Fibroblast of the aortic adventitia (primary cell): ENCODE results near the gene SLC25A1. TPM values are rescaled to one million over a fixed set of nuclear protein-coding genes. Genes with fewer than 3 reads are reported as not detected.
A peak's percentile ranks its signal among the peaks of the same experiment; 100 is the strongest.

ENCODE experiments used
- DNase-seq: peaks from one replicate; pipeline ENCODE4 v3.0.0-alpha.2; 2010; ENCODE audit warnings: low read depth
- H3K4me3 ChIP-seq: 2 replicates; pipeline ENCODE4 v1.5.1; 2011; ENCODE audit warnings: low read depth, mild to moderate bottlenecking, control low read depth, low read length, moderate library complexity
- total RNA-seq: library from RNA; depleted of rRNA; stranded (reverse); fragments of >200 nt; gene quantifications from 2 replicates; pipeline ENCODE4 v1.2.3, GENCODE V29; 2012; ENCODE audit warnings: low replicate concordance
- TF ChIP-seq, protein P1 (sequence below): IDR thresholded peaks from 2 replicates; pipeline ENCODE4 v1.5.1; 2011; ENCODE audit warnings: mild to moderate bottlenecking, low read length, control low read depth, inconsistent platforms; ENCODE audit not compliant: insufficient read depth

Gene SLC25A1
- total RNA-seq, 1 donor: 53.4 TPM

DNA sequence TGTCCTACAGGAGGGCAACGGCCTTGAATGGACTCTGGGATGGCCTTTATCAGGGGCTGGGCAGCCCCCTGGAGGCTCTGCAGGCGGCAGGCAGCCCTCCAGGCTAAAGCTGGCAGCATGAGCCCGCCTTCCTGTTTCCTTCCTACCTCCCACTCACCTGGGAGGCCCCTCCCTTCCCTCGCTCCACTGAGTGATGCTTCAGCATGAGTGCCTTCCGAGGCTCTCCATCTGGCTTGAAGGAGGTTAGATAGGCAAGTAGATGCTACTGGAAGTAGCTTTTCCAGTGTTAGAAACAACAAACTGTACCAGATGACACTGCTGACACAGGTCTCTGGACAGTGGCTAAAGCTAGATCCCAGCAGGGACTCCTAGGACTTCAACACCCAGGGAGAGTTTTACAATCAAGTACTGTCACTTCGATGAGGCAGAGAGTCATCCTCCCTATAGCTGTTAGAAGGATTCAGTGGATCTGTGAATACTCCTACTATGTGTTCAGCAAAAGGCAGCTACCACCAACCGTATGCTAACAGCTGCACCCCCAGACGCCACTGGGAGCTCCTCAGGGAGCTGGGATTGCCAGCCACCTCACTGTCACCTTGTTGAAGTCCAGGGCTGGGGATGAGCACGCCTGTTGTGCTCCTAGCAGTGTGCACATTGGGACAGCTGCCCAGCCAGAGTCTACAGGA, 4.1 kb upstream of the SLC25A1 start:
- TF ChIP-seq, protein P1, sequence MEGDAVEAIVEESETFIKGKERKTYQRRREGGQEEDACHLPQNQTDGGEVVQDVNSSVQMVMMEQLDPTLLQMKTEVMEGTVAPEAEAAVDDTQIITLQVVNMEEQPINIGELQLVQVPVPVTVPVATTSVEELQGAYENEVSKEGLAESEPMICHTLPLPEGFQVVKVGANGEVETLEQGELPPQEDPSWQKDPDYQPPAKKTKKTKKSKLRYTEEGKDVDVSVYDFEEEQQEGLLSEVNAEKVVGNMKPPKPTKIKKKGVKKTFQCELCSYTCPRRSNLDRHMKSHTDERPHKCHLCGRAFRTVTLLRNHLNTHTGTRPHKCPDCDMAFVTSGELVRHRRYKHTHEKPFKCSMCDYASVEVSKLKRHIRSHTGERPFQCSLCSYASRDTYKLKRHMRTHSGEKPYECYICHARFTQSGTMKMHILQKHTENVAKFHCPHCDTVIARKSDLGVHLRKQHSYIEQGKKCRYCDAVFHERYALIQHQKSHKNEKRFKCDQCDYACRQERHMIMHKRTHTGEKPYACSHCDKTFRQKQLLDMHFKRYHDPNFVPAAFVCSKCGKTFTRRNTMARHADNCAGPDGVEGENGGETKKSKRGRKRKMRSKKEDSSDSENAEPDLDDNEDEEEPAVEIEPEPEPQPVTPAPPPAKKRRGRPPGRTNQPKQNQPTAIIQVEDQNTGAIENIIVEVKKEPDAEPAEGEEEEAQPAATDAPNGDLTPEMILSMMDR: no peak
- no peak for DNase-seq
- H3K4me3 ChIP-seq: no peak overlapping the region

DNA sequence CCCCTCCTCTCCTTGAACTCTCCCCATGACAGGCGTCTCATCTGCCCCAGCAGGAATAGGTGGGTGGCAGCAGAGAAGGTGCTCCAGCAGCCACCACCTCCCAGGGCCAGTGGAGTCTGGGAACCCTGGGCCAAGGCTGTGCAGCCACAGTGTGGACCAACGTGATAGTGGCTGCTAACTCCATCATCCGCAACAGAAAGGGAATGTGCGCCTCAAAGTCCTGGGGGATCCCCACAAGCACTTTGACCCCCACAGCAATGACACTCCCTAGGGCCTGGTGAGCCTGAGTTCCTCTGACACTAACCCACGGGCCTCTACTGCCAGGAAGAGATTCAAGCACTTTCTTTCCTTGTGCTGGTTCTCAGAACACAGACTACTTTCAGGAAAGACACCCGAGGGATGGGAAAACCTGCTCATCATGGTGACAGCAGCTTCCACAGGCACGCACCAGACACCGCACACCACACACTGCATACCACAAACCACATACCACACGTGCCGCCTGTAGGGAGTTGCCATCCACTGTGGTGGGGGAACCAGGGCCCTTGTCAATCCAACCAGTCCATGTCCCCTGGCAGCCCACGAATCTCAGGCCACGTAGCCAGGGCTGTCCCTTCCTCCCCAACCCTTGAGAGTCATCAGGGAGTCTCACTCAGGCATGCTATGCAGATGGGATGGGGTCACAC, 3.4 kb upstream of the SLC25A1 start:
- H3K4me3 ChIP-seq: no peak overlapping the region
- no peak for DNase-seq
- TF ChIP-seq, protein P1: no peak

DNA sequence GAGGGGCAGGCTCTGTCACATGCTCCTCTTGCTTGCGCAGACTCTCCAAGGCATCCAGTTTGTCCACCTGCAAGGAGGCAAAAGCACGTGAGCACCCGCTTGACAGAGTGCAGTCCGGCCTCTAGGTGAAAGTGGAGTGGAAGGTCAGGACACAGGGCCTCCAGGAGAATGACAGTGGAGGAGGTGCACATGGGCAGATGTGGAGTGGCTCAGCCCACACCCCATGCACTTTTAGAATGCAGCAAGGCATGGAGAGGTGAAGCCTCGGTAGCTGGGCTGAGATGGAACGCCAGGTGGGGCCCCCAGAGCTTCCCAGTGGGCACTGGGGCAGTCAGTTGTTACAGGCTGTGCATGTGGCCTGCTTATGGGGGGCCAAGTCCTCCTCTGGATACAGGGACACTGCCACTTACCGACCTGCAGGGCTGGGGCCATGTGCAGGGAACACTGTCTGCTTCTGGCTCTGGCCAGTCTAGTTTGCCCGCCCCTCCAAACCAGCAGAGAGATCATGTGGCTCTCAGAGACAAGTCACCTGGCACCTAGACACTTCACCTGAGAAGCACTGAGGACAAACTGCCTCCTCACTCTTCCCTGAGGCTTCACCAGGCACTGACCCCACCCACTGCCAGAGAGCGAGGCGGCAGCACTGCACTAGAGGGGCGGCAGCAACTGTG, 2.3 kb upstream of the SLC25A1 start:
- H3K4me3 ChIP-seq: no peak overlapping the region
- TF ChIP-seq, protein P1: no peak
- no peak for DNase-seq

DNA sequence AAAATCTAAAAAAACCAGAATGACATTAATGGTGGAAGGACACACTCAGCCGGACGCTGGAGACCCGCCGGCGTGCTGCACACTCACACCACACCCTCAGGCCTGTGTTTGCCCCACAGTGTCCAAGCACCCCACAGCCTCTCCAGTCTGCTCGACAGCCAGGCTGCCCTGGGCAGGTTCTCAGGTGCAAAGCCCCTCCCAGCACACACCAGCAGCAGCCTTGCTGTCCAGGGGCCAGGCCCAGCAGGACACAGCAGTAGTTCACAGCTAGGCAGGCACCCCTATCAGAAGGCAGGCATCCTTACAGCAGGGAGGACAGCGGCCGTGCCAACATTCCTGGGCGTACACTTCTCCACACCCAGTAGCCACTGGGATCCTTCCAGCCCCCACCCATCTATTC, 1.7 kb upstream of the SLC25A1 start:
- DNase-seq: no peak
- TF ChIP-seq, protein P1: no peak

DNA sequence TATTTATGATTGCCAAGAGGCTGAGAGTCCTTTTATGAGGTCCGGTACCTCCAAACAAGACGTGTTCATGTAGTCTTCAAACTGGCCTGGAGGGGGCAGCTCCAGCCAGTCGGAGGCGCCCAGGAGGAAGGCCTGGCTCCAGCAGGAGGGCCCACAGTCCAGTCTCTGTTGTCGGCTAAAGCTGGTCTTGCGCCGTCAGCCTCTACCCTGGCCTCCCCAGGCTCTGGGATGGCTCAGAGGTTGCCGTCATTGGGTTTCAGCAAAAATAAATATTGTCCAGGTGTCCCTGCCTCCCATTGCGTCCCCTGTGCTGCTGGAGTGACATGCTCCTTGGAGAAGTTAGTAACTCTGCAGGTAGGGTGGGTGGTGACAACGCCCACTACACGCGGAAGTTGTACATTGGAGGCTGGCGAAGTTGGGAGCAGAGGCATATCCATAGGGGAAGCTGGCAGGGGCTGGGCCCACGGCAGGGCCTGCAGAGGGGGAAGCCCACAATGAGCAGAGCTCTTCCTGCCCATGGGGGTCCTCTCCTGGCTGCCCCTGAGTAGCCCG, 1.0 kb upstream of the SLC25A1 start:
- peak overlapping the region; percentile 62 for H3K4me3 ChIP-seq
- DNase-seq: peak; percentile 85
- TF ChIP-seq, protein P1: peak; percentile 76

More for the DNA sequence above, 1.7 kb upstream of the SLC25A1 start:
- H3K4me3 ChIP-seq: no peak overlapping the region

DNA sequence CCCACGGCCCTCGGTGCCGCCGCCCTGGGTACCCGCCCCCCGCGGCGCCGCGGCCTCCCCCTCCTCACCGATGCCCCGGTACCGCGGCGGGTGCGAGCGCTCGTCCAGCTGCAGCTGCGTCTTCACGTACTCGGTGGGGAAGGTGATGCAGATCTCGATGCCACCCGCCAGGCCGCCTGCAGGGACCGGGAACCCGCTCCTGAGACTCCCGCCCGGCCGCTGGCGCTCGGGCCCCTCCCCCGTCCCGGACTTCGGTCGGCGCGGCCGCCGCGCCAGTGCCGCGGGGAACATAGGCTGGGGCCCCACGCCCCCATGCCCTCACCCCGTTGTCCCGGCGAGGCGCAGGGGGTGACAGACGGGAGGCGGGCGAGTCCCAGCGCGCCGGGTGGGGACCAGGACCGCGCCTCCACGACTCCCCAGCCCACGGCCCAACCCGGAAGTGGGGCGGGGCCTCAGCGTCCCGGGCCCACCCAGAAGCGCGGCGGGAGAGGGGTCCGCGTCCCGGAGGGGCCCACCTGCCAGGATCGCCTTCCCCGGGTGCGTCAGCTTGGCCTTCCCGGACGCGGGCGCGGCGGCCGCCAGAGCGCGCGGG, 375 bp downstream of the SLC25A1 start:
- H3K4me3 ChIP-seq: peak overlapping the region; percentile 76
- DNase-seq: peak; percentile 21
- TF ChIP-seq, protein P1: no peak
